NCI-H526 treated with DMSO at 0.1 percent for 48 hours (cell line): ENCODE data around the gene SEPTIN5.
A peak's percentile ranks its signal among the peaks of the same experiment; 100 is the strongest.
"Not testable (repeated sequence)": the region's sequence is repeated elsewhere in the genome, so short reads cannot be mapped to it uniquely, and the experiment has no call there.

Experiments used
- DNase-seq: peaks from one replicate; lab custom pipeline; 2025; lab: John Stamatoyannopoulos, UW

Gene SEPTIN5

GRCh38 chr22:19720150-19720827 lies 6.0 kb downstream of the SEPTIN5 start:
- no peak for DNase-seq

- DNase-seq = no peak
Measured at GRCh38 chr22:19720999-19721329, 6.7 kb downstream of the SEPTIN5 start.

GRCh38 chr22:19721330-19722177 lies 7.3 kb downstream of the SEPTIN5 start:
- DNase-seq = no peak

- DNase-seq = no peak
Measured at GRCh38 chr22:19722178-19722981, 8.1 kb downstream of the SEPTIN5 start.

GRCh38 chr22:19722982-19723231 lies 8.6 kb downstream of the SEPTIN5 start:
- no peak for DNase-seq

- no peak for DNase-seq
Measured at GRCh38 chr22:19723232-19723982, 9.1 kb downstream of the SEPTIN5 start, which contains the start of gene GP1BB. TSS of gene GP1BB (plus strand) at chr22:19723539. CDS start at chr22:19723570, 31 bp downstream.

- no peak for DNase-seq
Measured at GRCh38 chr22:19723983-19724827, 9.9 kb downstream of the SEPTIN5 start.

- DNase-seq = no peak
Measured at GRCh38 chr22:19724927-19725661, 10.8 kb downstream of the SEPTIN5 start.

- DNase-seq = not testable (repeated sequence)
Measured at GRCh38 chr22:19726064-19726788, 11.9 kb downstream of the SEPTIN5 start.

- no peak for DNase-seq
Measured at GRCh38 chr22:19727310-19728150, 13.2 kb downstream of the SEPTIN5 start.

GRCh38 chr22:19728271-19728670 lies 14.0 kb downstream of the SEPTIN5 start:
- DNase-seq = no peak

GRCh38 chr22:19728836-19729235 lies 14.5 kb downstream of the SEPTIN5 start:
- no peak for DNase-seq

GRCh38 chr22:19729507-19729906 lies 15.2 kb downstream of the SEPTIN5 start:
- DNase-seq = no peak

GRCh38 chr22:19730198-19730597 lies 15.9 kb downstream of the SEPTIN5 start:
- no peak for DNase-seq

GRCh38 chr22:19730655-19731360 lies 16.5 kb downstream of the SEPTIN5 start:
- peak; percentile 12 for DNase-seq

- no peak for DNase-seq
Measured at GRCh38 chr22:19731361-19732135, 17.2 kb downstream of the SEPTIN5 start.

GRCh38 chr22:19732403-19733113 lies 18.3 kb downstream of the SEPTIN5 start:
- DNase-seq = no peak
